Breast epithelium (tissue), 3 donors: Measurements from ENCODE around the gene LBHD2.

Experiments used
- CTCF ChIP-seq, 3 donors: fragments of 450-650 bp; IDR thresholded peaks; one replicate each; pipeline ENCODE4 v1.5.1; 2016 to 2017; ENCODE audit warnings: antibody characterized with exemption in 3 of 3, mild to moderate bottlenecking in 3 of 3, moderate library complexity in 3 of 3
- POLR2AphosphoS5 ChIP-seq, 3 donors: sonication (generic); formaldehyde crosslinking; IDR thresholded peaks; one replicate each; pipeline ENCODE4 v1.6.1; 2017; ENCODE audit warnings: antibody characterized with exemption in 3 of 3

DNA sequence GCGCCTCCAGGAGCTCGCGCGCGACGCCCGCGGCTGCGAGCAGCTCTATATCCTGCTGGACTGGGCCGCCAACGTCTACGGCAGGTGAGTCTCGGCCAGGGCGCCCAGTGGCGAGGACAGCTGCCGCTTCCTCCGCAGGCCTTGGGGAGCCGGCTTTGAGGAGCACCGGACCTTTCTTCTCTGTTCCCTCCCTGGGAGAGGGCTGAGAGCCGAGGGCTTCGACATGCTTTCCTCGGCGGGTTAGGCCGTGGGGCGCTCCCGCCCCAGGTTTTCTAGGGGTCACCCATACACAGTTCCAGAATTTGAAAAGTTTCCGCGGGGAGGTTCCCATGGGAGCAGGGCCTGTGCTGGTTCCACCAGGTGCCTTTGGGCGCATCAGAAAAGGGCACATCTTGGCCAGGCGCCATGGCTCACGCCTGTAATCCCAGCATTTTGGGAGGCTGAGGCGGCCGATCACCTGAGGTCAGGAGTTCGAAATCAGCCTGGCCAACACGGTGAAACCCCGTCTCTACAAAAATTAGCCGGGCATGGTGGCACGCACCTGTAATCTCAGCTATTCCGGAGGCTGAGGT is 18.8 kb downstream of the LBHD2 start:
- TF ChIP-seq POLR2AphosphoS5 (IDR thresholded peaks at IDR 0.05) = no peak
- TF ChIP-seq CTCF (IDR thresholded peaks at IDR 0.05) = no peak
